Activated CD8-positive, alpha-beta T cell treated with anti-CD3 and anti-CD28 coated beads, Interleukin-2, amount 10 ng/mL, durations not matched to agents 7 days and 5 days (primary cell): ENCODE results near the gene SV2A. TPM values are rescaled to one million over a fixed set of nuclear protein-coding genes. Genes with fewer than 3 reads are reported as not detected.
"Not testable (repeated sequence)": the region's sequence is repeated elsewhere in the genome, so short reads cannot be mapped to it uniquely, and the experiment has no call there.

ENCODE experiments used
- ATAC-seq: fragments of 150-1000 bp; cut with Tn5 transposase; one replicate; pipeline ENCODE4 v1.10.0; 2021; ENCODE audit warnings: moderate library complexity
- CTCF ChIA-PET: fragments of 350-600 bp; sonication (Branson Sonifier 250); formaldehyde crosslinking; loops from one replicate; lab custom pipeline; 2021; ENCODE audit warnings: antibody characterized with exemption; lab: Charles Lee
- POLR2A ChIA-PET: fragments of 350-600 bp; sonication (Branson Sonifier 250); formaldehyde crosslinking; loops from one replicate; lab custom pipeline; 2021; ENCODE audit warnings: antibody characterized with exemption; lab: Charles Lee
- DNase-seq: peaks from one replicate; pipeline ENCODE4 v3.0.0-alpha.2; 2020
- H3K27ac Mint-ChIP-seq: one replicate; pipeline ENCODE4 v1.8.0; 2021; ENCODE audit warnings: mild to moderate bottlenecking, mixed read lengths
- H3K27me3 Mint-ChIP-seq: one replicate; pipeline ENCODE4 v1.8.0; 2021; ENCODE audit warnings: low read depth, mixed read lengths
- H3K36me3 Mint-ChIP-seq: one replicate; pipeline ENCODE4 v1.8.0; 2021; ENCODE audit warnings: low read depth, mixed read lengths
- H3K4me1 Mint-ChIP-seq: one replicate; pipeline ENCODE4 v1.8.0; 2021; ENCODE audit warnings: low read depth, mixed read lengths
- H3K4me3 Mint-ChIP-seq: one replicate; pipeline ENCODE4 v1.8.0; 2021; ENCODE audit warnings: mild to moderate bottlenecking, mixed read lengths
- H3K9me3 Mint-ChIP-seq: one replicate; pipeline ENCODE4 v1.8.0; 2022; ENCODE audit warnings: mixed read lengths; ENCODE audit not compliant: insufficient read depth
- total RNA-seq, 2 experiments: library from RNA; stranded (reverse); gene quantifications; one replicate each; pipeline ENCODE4 v1.2.3, GENCODE V29; 2021

The SV2A gene
- total RNA-seq, 2 experiments from 2014 or later = 25.4 TPM

- Mint-ChIP-seq H3K4me3 (no peak overlapping the region), H3K27me3 (no peaks in the 10 kb centered on the region), H3K9me3 (no peaks in the 10 kb centered on the region), H3K4me1 (peaks cover 9% of the 10 kb centered on the region), H3K36me3 (no peaks in the 10 kb centered on the region), H3K27ac (no peak overlapping the region)
- CTCF ChIA-PET = interaction anchor here (0.7 to 2.7 kb wide), 18 partner anchors 20 to 680 kb away, joined by 3 to 34 read pairs (median 6); partner anchors contain the start of genes OTUD7B and VPS45
- POLR2A ChIA-PET = interaction anchor here (0.6 to 7.3 kb wide), 69 partner anchors 8 to 1274 kb away, joined by 3 to 310 read pairs (median 5); partner anchors contain the start of genes ANP32E, APH1A, BOLA1 and MCL1
- peak; percentile 54 for ATAC-seq
- peak; percentile 91 for DNase-seq
Measured at GRCh38 chr1:149887456-149888246, 30.0 kb downstream of the SV2A start.

GRCh38 chr1:149887196-149887455 lies 30.5 kb downstream of the SV2A start:
- peaks cover 13% of the 10 kb centered on the region for H3K4me1 Mint-ChIP-seq
- not testable (repeated sequence) for H3K36me3 Mint-ChIP-seq, H3K4me3 Mint-ChIP-seq, H3K27ac Mint-ChIP-seq, ATAC-seq, H3K9me3 Mint-ChIP-seq, DNase-seq, H3K27me3 Mint-ChIP-seq
- CTCF ChIA-PET = interaction anchor here (1.7 to 2.7 kb wide), 6 partner anchors 29 to 300 kb away, joined by 6 to 34 read pairs (median 8); no protein-coding TSS in a partner anchor
- POLR2A ChIA-PET = interaction anchor here (0.7 to 7.3 kb wide), 61 partner anchors 8 to 690 kb away, joined by 3 to 310 read pairs (median 6); partner anchors contain the start of genes ANP32E, APH1A, BOLA1 and MCL1

- ATAC-seq (peak; percentile 59), DNase-seq (peak; percentile 94)
- Mint-ChIP-seq H3K4me1 (peaks cover 19% of the 10 kb centered on the region), H3K27me3 (no peaks in the 10 kb centered on the region), H3K27ac (no peak overlapping the region), H3K9me3 (no peaks in the 10 kb centered on the region), H3K4me3 (no peak overlapping the region), H3K36me3 (no peaks in the 10 kb centered on the region)
- ChIA-PET CTCF (interaction anchor here (1.1 to 2.7 kb wide), 4 partner anchors 29 to 347 kb away, joined by 4 to 8 read pairs (median 6); no protein-coding TSS in a partner anchor), POLR2A (interaction anchor here (0.7 to 7.3 kb wide), 62 partner anchors 8 to 691 kb away, joined by 3 to 310 read pairs (median 6); partner anchors contain the start of genes ANP32E, APH1A, BOLA1 and MCL1)
Measured at GRCh38 chr1:149886396-149887195, 31.0 kb downstream of the SV2A start.

- ChIA-PET POLR2A (interaction anchor here (0.7 to 7.3 kb wide), 42 partner anchors 9 to 691 kb away, joined by 3 to 310 read pairs (median 12); partner anchors contain the start of genes ANP32E, APH1A, BOLA1 and MCL1), CTCF (interaction anchor here (1.1 to 1.4 kb wide), 2 partner anchors 165 to 348 kb away, joined by 4 to 5 read pairs; no protein-coding TSS in a partner anchor)
- not testable (repeated sequence) for DNase-seq, H3K27me3 Mint-ChIP-seq, H3K9me3 Mint-ChIP-seq, H3K4me3 Mint-ChIP-seq, H3K27ac Mint-ChIP-seq, H3K36me3 Mint-ChIP-seq
- ATAC-seq = peak; percentile 0
- peaks cover 22% of the 10 kb centered on the region for H3K4me1 Mint-ChIP-seq
Measured at GRCh38 chr1:149886121-149886395, 31.6 kb downstream of the SV2A start.

GRCh38 chr1:149885339-149886120 lies 32.1 kb downstream of the SV2A start:
- POLR2A ChIA-PET = interaction anchor here (0.7 to 7.3 kb wide), 38 partner anchors 8 to 692 kb away, joined by 3 to 310 read pairs (median 15); partner anchors contain the start of genes ANP32E, APH1A, BOLA1 and MCL1
- ATAC-seq = peak; percentile 12
- Mint-ChIP-seq H3K9me3 (no peaks in the 10 kb centered on the region), H3K4me3 (no peak overlapping the region), H3K27ac (no peak overlapping the region), H3K36me3 (no peaks in the 10 kb centered on the region), H3K4me1 (peaks cover 22% of the 10 kb centered on the region), H3K27me3 (no peaks in the 10 kb centered on the region)
- CTCF ChIA-PET = interaction anchor here (1.1 to 1.8 kb wide), 4 partner anchors 42 to 348 kb away, joined by 4 to 5 read pairs (median 5); no protein-coding TSS in a partner anchor
- DNase-seq = peak; percentile 88

GRCh38 chr1:149884433-149885338 lies 33.0 kb downstream of the SV2A start:
- Mint-ChIP-seq H3K4me3 (no peak overlapping the region), H3K36me3 (no peaks in the 10 kb centered on the region), H3K4me1 (peaks cover 23% of the 10 kb centered on the region), H3K27ac (no peak overlapping the region), H3K27me3 (no peaks in the 10 kb centered on the region), H3K9me3 (no peaks in the 10 kb centered on the region)
- DNase-seq (peak; percentile 67), ATAC-seq (no peak)
- POLR2A ChIA-PET = interaction anchor here (0.6 to 7.3 kb wide), 13 partner anchors 7 to 267 kb away, joined by 3 to 310 read pairs (median 23); partner anchors contain the start of genes BOLA1, OTUD7B, PLEKHO1 and SF3B4
- CTCF ChIA-PET = interaction anchor here (1.4 to 1.8 kb wide), 4 partner anchors 35 to 349 kb away, joined by 4 to 5 read pairs (median 4); no protein-coding TSS in a partner anchor

GRCh38 chr1:149883598-149884247 lies 33.9 kb downstream of the SV2A start:
- H3K9me3 Mint-ChIP-seq = no peaks in the 10 kb centered on the region
- peaks cover 30% of the 10 kb centered on the region for H3K4me1 Mint-ChIP-seq
- DNase-seq = no peak
- POLR2A ChIA-PET = interaction anchor here (1.0 to 7.3 kb wide), 5 partner anchors 16 to 71 kb away, joined by 3 to 310 read pairs (median 157); partner anchors contain the start of genes BOLA1 and SF3B4
- no peak for ATAC-seq
- no peaks in the 10 kb centered on the region for H3K36me3 Mint-ChIP-seq
- CTCF ChIA-PET = interaction anchor here (1.6 to 1.8 kb wide), 3 partner anchors 34 to 303 kb away, joined by 4 to 5 read pairs (median 5); no protein-coding TSS in a partner anchor
- H3K27ac Mint-ChIP-seq = no peak overlapping the region
- H3K27me3 Mint-ChIP-seq = no peaks in the 10 kb centered on the region
- H3K4me3 Mint-ChIP-seq = no peak overlapping the region

GRCh38 chr1:149881876-149882275 lies 35.8 kb downstream of the SV2A start:
- no peak overlapping the region for H3K4me3 Mint-ChIP-seq
- H3K9me3 Mint-ChIP-seq = no peaks in the 10 kb centered on the region
- ATAC-seq (no peak), DNase-seq (no peak)
- H3K4me1 Mint-ChIP-seq = peaks cover 39% of the 10 kb centered on the region
- peak overlapping the region; percentile 61 for H3K27ac Mint-ChIP-seq
- ChIA-PET CTCF (no interaction called here), POLR2A (interaction anchor here (1.8 kb wide), 1 partner anchor 38 kb away, joined by 5 read pairs; no protein-coding TSS in a partner anchor)
- H3K36me3 Mint-ChIP-seq = no peaks in the 10 kb centered on the region
- no peaks in the 10 kb centered on the region for H3K27me3 Mint-ChIP-seq

- Mint-ChIP-seq H3K36me3 (no peaks in the 10 kb centered on the region), H3K4me3 (peak overlapping the region; percentile 54), H3K9me3 (no peaks in the 10 kb centered on the region), H3K27me3 (no peaks in the 10 kb centered on the region), H3K27ac (peak overlapping the region; percentile 76), H3K4me1 (peaks cover 39% of the 10 kb centered on the region)
- ChIA-PET POLR2A (interaction anchor here (0.6 to 1.1 kb wide), 3 partner anchors 8 to 49 kb away, joined by 3 to 15 read pairs (median 3); a partner anchor contains a TSS), CTCF (no interaction called here)
- peak; percentile 61 for ATAC-seq
- peak; percentile 64 for DNase-seq
Measured at GRCh38 chr1:149879556-149879955, 38.1 kb downstream of the SV2A start.
